Stimulated activated CD8-positive, alpha-beta memory T cell treated with anti-CD3 and anti-CD28 coated beads, Interleukin-15, amount 100 ng/mL, for 1 hour (primary cell): ENCODE results near the gene MAGEH1.

Experiments
- DNase-seq: peaks from one replicate; pipeline ENCODE4 v3.0.0-alpha.2; 2020; ENCODE audit warnings: low read depth

MAGEH1 gene

GRCh38 chrX:55490121-55490520 is 38.2 kb downstream of the MAGEH1 start:
- no peak for DNase-seq

- DNase-seq: no peak
Measured at GRCh38 chrX:55490974-55491373, 39.0 kb downstream of the MAGEH1 start.
